ENCODE measurements around the gene RAP1GAP. TPM values are rescaled to one million over a fixed set of nuclear protein-coding genes. Genes with fewer than 3 reads are reported as not detected.

The RAP1GAP gene
- total RNA-seq, 1 experiment from 2014 or later = 7.2 TPM

DNA sequence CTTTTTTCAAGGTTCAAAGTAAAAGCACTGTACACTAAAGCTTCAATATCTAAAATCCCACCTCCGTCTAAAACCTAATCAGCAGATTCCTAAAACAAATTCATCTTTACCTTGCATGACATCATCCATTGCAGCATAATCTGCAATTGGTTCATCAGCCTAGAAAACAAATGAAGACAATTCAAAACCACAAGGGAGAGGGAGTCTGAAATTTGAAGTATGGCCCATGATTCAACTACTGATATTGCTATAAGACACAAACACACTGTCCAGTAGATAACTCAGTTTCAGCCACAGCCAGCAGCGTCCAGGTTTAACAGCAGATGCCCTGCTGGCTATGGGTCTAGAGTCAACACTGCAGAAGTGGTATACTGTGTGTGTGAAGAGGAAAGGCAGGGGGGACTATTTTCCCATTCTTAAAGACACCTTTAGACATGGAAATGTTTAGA lies 17.9 kb upstream of the RAP1GAP start:
- ChIA-PET POLR2A (no interaction called here), CTCF (no interaction called here)
- TF ChIP-seq, protein P1, sequence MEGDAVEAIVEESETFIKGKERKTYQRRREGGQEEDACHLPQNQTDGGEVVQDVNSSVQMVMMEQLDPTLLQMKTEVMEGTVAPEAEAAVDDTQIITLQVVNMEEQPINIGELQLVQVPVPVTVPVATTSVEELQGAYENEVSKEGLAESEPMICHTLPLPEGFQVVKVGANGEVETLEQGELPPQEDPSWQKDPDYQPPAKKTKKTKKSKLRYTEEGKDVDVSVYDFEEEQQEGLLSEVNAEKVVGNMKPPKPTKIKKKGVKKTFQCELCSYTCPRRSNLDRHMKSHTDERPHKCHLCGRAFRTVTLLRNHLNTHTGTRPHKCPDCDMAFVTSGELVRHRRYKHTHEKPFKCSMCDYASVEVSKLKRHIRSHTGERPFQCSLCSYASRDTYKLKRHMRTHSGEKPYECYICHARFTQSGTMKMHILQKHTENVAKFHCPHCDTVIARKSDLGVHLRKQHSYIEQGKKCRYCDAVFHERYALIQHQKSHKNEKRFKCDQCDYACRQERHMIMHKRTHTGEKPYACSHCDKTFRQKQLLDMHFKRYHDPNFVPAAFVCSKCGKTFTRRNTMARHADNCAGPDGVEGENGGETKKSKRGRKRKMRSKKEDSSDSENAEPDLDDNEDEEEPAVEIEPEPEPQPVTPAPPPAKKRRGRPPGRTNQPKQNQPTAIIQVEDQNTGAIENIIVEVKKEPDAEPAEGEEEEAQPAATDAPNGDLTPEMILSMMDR (IDR thresholded peaks at IDR 0.05; ENCODE audit: insufficient read depth in 1 of 2, low read depth in 1 of 2, low read length in 1 of 2, severe bottlenecking in 1 of 2, unreplicated experiment in 1 of 2) = no peak
- H3K9me3 ChIP-seq = no peaks in the 10 kb centered on the region
- no peaks in the 10 kb centered on the region for H3K9me3 Mint-ChIP-seq (ENCODE audit: unreplicated experiment)
- no peak overlapping the region for H3K4me3 ChIP-seq (ENCODE audit: low read depth, low read length)
- DNase-seq = no peak
- no peaks in the 10 kb centered on the region for H3K36me3 ChIP-seq (ENCODE audit: control insufficient read depth, insufficient read depth, low read length)
- no peak overlapping the region for H3K27ac Mint-ChIP-seq (ENCODE audit: unreplicated experiment)
- peaks cover 74% of the 10 kb centered on the region for H3K36me3 Mint-ChIP-seq (ENCODE audit: insufficient read depth, unreplicated experiment)
- intact Hi-C loops (cut with micrococcal nuclease; ENCODE audit: unreplicated experiment) = no loop called here
- no peaks in the 10 kb centered on the region for H3K27me3 ChIP-seq (replicated peaks; ENCODE audit: control insufficient read depth, insufficient read depth, low read length)
- no peaks in the 10 kb centered on the region for H3K4me1 ChIP-seq
- no peak overlapping the region for H3K4me3 Mint-ChIP-seq (ENCODE audit: unreplicated experiment)
- no peaks in the 10 kb centered on the region for H3K27me3 Mint-ChIP-seq (ENCODE audit: insufficient read depth, unreplicated experiment)
- no peaks in the 10 kb centered on the region for H3K4me1 Mint-ChIP-seq (ENCODE audit: low read depth, unreplicated experiment)
- no TSS peak for BruUV-seq (replicated peaks)

DNA sequence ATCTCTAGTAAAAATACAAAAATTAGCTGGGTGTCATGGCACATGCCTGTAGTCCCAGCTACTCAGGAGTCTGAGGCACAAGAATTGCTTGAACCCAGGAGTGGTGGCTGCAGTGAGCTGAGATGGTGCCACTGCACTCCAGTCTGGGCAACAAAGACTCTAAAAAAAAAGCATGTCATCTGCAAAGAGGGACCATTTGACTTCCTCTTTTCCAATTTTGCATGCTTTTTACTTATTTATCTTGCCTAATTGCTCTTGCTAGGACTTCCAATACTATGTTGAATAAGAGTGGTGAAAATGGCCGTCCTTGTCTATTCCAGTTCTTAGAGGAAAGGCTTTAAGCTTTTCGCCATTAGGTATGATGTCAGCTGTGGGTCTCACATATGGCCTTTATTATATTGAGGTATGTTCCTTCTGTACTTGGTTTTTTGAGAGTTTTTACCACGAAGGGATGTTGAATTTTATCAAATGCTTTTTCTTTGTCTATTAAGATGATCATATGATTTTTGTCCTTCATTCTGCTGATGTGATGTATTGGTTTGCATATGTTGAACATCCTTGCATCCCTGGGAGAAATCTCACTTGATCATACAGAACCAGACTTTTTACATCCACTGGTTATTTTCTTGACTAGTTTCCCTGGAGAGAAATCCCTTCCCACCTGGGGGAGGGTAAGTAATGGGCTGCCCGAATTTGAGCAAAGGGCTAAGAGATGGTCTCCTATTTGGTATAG lies 17.0 kb upstream of the RAP1GAP start:
- H3K9me3 Mint-ChIP-seq (ENCODE audit: unreplicated experiment) = no peaks in the 10 kb centered on the region
- no peaks in the 10 kb centered on the region for H3K27me3 Mint-ChIP-seq (ENCODE audit: insufficient read depth, unreplicated experiment)
- no peak overlapping the region for H3K27ac Mint-ChIP-seq (ENCODE audit: unreplicated experiment)
- H3K4me3 Mint-ChIP-seq (ENCODE audit: unreplicated experiment) = no peak overlapping the region
- H3K9me3 ChIP-seq = no peaks in the 10 kb centered on the region
- H3K36me3 ChIP-seq (ENCODE audit: control insufficient read depth, insufficient read depth, low read length) = no peaks in the 10 kb centered on the region; the same call in 1 of the 2 replicates
- H3K27me3 ChIP-seq (replicated peaks; ENCODE audit: control insufficient read depth, insufficient read depth, low read length) = no peaks in the 10 kb centered on the region
- TF ChIP-seq, protein P1 (IDR thresholded peaks at IDR 0.05; ENCODE audit: insufficient read depth in 1 of 2, low read depth in 1 of 2, low read length in 1 of 2, severe bottlenecking in 1 of 2, unreplicated experiment in 1 of 2) = no peak
- H3K4me1 ChIP-seq = no peaks in the 10 kb centered on the region
- DNase-seq = no peak
- BruUV-seq (replicated peaks) = no TSS peak
- ChIA-PET CTCF (no interaction called here), POLR2A (no interaction called here)
- H3K4me1 Mint-ChIP-seq (ENCODE audit: low read depth, unreplicated experiment) = no peaks in the 10 kb centered on the region
- intact Hi-C loops (cut with micrococcal nuclease; ENCODE audit: unreplicated experiment) = no loop called here
- no peak overlapping the region for H3K4me3 ChIP-seq (ENCODE audit: low read depth, low read length)
- peaks cover 73% of the 10 kb centered on the region for H3K36me3 Mint-ChIP-seq (ENCODE audit: insufficient read depth, unreplicated experiment)

DNA sequence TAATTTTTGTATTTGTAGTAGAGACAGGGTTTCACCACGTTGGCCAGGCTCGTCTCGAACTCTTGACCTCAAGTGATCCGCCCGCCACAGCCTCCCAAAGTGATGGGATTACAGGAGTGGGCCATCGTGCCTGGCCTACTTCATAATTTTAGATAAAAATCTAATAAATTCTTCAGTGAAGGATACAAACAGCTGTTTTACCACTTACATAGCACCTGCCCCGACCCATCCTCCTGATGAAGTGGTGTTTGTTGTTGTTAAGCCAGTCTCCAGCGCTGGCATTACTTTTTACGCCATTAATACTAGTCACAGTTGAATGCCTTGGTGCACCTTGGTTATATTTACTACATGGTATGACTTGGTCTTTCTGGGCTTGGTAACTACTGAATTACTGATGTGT lies 12.3 kb upstream of the RAP1GAP start:
- no peaks in the 10 kb centered on the region; the same call in 1 of the 2 replicates for H3K36me3 ChIP-seq (ENCODE audit: control insufficient read depth, insufficient read depth, low read length)
- BruUV-seq (replicated peaks) = no TSS peak
- intact Hi-C loops (cut with micrococcal nuclease; ENCODE audit: unreplicated experiment) = no loop called here
- Mint-ChIP-seq H3K4me1 (ENCODE audit: low read depth, unreplicated experiment) (peaks cover 5% of the 10 kb centered on the region), H3K27ac (ENCODE audit: unreplicated experiment) (no peak overlapping the region), H3K36me3 (ENCODE audit: insufficient read depth, unreplicated experiment) (peaks cover 55% of the 10 kb centered on the region), H3K27me3 (ENCODE audit: insufficient read depth, unreplicated experiment) (no peaks in the 10 kb centered on the region), H3K4me3 (ENCODE audit: unreplicated experiment) (no peak overlapping the region), H3K9me3 (ENCODE audit: unreplicated experiment) (no peaks in the 10 kb centered on the region)
- CTCF ChIA-PET = no interaction called here
- H3K27me3 ChIP-seq (replicated peaks; ENCODE audit: control insufficient read depth, insufficient read depth, low read length) = no peaks in the 10 kb centered on the region
- H3K9me3 ChIP-seq = no peaks in the 10 kb centered on the region
- no peaks in the 10 kb centered on the region for H3K4me1 ChIP-seq
- POLR2A ChIA-PET = no interaction called here
- H3K4me3 ChIP-seq (ENCODE audit: low read depth, low read length) = no peak overlapping the region
- DNase-seq = no peak
- TF ChIP-seq, protein P1 (IDR thresholded peaks at IDR 0.05; ENCODE audit: insufficient read depth in 1 of 2, low read depth in 1 of 2, low read length in 1 of 2, severe bottlenecking in 1 of 2, unreplicated experiment in 1 of 2) = no peak
